Stimulated activated CD4-positive, alpha-beta T cell treated with anti-CD3 and anti-CD28 coated beads, Interleukin-4, amount 100 ng/mL, for 1 hour (primary cell): ENCODE measurements around the gene SPNS2.

Experiments
- DNase-seq: peaks from one replicate; pipeline ENCODE4 v3.0.0-alpha.2; 2020

Gene SPNS2

GRCh38 chr17:4504188-4504587 is 5.5 kb downstream of the SPNS2 start:
- no peak for DNase-seq

DNA sequence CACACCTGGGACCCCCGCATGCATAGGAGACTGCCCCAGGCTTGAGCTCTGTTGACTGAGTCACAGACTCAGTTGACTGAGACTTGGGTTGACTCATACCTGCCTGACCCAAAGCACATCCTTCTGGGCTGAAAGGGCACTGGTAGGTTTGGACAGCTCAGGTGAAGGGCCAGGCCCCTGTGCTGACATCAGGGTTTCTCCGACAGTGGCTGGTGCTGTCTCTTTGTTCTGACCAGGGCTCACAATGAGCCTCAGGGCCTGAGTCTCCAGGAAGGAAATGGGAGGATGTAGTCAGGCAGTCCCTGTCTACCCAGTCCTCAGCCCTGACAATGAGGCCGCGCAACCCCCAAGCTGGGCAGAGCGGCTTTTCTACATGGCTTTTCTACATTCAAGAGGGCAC is 6.5 kb downstream of the SPNS2 start:
- no peak for DNase-seq

GRCh38 chr17:4506175-4506813 is 7.6 kb downstream of the SPNS2 start:
- DNase-seq: no peak

GRCh38 chr17:4506892-4507291 is 8.2 kb downstream of the SPNS2 start:
- no peak for DNase-seq

DNA sequence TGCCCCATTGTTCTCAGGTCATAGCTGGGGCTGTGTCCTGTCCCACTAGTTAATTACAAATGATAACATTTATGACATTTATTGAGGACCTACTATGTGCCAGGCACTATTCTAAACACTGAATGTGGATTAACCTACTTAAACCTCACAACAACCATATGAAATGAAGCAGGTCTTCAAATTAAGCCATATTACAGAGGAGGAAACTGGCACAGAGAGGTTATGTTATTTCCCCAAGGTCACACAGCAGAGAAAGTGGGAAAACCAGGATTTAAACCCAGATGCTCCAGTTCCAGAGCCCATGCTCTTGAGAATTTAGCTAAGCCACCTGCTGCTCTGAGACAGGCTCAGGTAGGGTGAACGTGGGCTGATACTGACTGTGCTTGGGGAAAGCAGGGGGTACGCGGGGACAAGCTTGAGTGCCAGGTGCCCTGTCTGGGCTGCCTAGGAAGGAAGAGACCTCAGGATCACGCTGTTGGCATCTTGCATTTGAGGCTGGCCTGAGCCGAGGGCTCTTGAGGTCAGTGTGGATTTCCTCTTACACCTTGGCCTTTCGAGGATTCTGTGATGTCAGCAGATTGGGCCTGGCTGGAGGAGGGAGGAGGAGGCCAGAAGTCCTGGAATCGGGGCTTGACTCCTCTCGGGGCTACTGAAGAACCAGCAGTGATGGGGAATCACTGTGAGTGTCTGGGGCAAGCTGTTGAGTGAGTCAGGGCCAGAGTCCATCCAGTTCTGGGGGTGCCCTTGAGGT is 8.9 kb downstream of the SPNS2 start:
- no peak for DNase-seq

- DNase-seq: no peak
These were observed 9.5 kb downstream of the SPNS2 start for GRCh38 chr17:4508207-4508606.

DNA sequence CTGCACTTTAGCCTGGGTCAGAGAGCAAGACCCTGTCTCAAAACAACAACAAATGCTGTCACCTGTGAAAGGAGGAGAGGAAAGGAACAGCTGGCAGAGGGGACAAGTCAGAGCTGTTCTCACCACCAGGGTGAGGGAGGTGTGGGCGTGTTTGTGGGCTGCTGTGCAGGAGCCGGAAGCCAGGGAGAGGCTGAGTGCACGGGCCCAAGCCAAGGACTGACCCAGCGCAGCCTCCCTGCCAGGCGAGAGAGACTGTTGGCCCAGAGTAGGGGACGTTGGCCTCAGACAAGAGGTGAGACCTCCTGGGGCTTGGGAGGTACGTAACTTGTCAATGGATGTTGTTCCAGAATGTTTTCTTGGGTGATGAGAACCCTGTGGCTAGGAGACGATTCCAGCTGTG is 10.7 kb downstream of the SPNS2 start:
- no peak for DNase-seq

DNA sequence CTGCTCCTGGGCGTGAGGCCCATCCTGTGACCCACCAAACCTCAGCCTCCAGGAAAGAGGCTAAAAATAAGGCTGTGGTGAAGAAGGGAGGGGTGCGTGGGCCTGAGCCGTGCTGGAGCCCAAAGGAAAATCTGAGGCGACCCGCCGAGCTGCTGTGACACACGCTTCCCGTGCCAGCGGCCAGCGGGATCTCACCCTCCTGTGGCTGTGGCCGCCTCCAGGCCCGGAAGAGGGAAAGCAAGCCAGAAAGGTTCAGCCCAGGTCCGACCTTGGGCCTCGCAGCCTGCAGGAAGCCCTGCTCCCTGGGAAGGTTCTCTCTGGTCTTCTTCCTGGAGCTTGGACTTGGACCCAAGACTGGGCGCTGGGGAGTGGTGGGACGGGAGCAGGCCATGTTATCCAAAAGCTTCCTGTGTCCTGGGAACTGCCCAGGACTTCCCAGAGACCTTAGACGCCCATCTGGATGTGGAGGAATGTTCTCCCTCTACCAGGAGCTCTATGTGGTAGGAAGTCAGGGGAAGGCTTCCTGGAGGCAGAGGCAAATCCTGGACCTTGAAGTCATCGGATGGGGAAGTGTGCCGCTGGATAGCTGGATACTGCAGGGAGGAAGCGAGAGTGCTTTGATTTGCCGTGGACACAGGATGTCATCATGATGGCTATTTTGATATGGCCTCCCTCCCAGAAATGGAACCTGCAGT is 11.4 kb downstream of the SPNS2 start:
- DNase-seq: no peak

GRCh38 chr17:4510618-4510941 is 11.9 kb downstream of the SPNS2 start:
- no peak for DNase-seq

DNA sequence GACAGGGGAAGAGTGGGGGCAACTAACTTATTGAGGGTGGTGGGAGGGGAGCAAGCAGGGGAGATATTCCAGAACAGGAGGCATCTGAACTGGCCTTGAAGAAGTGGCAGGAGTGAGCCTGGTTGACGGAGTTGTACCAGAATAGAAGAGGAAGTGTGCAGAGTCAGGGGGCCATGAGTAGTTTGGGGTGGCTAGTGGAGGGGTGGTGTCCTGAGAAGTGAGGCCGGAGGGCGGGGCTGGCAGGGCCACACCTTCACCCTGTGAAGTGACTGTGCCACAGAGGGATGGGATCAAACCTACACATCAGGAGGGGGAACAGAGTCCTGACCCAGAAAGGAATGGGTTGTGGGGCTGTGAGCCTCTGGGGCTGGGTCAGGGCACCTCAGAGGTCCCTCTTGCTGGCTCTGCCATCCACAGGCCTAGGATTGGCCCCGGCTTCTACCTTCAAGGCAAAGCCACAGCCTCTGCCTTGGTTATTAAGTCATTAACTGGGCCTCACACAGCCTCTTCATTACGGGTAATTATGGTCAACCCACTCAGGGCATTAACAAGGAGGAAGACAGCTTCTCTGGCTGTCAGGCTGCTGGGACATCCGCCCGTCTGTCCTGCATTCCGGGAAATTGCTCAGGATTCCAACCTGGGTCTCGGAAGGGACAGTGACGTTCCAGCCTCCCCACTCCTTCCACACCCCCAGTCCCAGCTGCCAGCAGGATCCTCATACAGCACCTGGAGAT is 12.7 kb downstream of the SPNS2 start:
- no peak for DNase-seq

DNA sequence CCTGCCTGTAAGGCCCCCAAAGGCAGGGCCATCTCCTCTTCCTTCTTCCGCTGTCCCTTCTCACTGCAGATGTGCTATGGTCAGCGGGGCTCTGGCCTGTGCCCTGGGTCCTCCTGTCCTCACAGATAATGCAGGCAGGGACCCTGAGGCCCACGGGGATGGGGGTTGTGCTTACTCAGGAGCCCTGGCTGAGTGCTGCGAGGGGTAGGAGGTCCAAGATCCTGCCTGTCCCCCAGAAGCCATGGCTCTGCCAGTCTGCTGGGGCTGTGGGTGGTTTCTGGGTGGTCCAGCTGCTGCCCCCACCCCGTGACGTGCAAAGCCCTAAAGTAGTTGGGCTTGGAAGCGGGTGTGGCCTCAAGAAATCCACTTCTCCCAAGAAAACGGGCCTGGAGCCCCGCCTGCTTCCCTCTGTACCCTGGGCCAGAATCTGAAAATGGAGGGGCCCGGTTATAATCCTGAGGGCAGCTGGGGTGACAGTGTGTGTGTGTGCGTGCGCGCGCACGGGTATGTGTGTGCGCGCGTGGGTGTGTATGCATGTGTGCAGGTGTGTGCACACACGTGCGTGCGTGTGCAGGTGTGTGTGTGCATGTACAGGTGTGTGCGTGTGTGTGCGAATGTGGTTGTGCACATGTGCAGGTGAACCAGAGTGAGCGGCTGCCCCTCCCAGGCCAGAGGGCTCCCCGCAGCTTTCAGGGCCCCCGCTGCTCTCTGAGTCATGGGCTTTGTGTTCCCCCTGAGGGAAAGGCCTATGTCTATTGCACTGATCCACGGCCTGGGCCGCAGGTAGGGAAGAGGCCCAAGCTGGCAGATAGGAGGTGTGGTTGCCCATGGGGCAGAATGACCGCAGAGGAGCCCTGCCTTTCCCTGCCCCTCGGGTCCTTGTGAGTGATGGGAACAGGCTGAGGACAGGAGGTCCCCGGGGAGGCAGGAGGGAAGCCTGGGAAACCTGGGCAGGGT is 13.8 kb downstream of the SPNS2 start:
- DNase-seq: no peak

DNA sequence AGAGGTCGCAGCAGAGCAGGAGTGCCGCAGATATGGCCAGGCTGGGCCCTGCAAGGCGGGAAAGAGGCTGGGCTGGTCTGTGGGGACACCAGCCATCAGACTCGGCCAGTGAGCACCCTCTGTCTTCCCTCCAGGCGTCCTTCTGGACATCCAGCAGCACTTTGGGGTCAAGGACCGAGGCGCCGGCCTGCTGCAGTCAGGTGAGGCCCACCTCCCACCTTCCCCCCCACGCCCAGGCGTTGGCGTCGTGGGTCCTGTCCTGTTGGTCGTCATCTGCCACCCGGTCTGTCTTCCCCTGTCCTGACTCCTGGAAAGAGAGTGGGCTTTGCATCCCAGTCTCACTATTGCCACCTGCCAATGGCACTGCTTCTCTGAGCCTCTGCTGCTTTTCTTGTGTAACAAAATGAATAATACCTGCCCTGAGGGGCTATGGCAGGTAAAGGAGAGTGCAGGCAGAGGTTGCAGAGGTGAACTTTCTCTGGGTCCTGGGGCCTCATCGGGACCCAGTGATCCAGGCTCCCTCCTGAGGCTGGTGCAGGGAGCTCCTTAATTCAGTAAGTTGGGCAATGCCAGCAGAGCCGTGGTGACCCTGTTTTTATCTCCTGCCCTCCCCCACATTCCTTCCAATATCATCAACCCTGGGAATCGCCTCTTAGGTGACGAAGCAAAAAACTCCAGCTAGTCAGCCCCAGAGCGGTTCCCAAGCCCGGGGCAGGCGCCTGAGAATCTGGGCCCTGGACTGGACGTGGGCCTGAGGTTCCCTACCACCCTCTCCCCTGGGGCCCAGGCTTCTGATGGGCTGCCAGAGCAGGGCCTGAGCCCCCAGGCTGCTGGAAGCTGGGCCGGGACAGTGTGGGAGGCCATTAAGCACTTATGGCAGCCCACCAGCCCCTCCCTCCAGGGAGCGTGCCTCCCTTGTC is 14.7 kb downstream of the SPNS2 start:
- no peak for DNase-seq

DNA sequence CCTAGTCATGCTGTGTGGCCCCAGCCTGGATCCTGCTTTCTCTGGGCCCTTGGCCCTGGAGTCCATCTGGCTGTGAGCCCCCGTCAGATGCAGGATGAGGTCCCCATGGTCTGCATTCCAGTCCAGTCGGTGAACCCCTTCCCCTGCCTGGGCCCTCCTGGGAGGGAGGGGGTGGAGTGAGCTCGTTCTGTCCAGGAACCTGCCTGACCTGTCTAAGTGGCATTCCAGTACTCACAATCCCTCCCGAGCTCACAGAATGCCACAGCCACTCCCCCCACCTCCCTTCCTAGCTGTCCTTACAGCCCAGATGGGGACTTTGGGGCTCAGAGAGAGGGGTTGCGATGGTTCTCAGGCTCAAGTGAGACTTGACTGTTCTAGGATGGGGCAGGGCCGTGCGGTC is 15.5 kb downstream of the SPNS2 start:
- no peak for DNase-seq

DNA sequence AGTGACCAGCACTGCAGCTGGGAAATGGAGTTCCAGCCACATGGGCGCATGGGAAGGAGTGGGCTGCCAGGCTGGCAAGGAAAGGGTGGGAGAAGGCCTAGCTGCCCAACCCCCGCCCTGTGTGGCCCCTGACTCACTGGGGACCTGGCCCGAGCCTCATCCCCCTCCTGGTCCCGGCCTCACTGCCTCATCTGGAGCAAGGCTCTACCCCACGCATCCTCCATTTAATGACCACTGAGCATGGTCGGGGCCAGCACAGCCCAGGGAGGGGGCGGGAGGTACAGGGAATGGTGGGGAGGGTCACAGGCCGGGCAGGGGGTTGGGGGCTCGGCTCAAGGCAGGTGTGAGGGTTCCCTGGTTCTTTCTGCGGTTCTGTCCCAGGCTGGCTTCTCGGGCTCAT is 16.1 kb downstream of the SPNS2 start:
- no peak for DNase-seq

DNA sequence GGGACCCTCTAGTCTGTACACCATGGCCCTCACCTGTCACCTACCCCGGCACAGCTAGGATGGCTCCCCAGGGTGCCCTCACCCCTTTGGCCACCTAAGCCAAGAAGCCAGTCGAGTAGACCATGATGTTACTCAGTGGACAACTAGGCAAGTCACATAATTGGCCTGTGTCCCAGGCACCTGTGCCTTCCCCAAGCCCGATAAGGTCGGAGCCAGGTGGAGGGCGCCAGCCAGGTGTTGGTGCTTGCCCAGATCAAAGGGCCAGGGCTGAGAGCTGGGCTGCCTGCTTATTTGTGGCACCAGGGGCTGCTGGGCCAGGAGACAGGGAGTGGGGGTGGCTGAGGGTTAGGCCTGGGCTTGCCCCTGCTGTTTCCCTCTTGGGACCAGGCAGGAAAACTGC is 16.8 kb downstream of the SPNS2 start:
- no peak for DNase-seq

- DNase-seq: no peak
These were observed 18.1 kb downstream of the SPNS2 start for GRCh38 chr17:4516735-4517134.

GRCh38 chr17:4518901-4519300 is 20.2 kb downstream of the SPNS2 start:
- DNase-seq: no peak

DNA sequence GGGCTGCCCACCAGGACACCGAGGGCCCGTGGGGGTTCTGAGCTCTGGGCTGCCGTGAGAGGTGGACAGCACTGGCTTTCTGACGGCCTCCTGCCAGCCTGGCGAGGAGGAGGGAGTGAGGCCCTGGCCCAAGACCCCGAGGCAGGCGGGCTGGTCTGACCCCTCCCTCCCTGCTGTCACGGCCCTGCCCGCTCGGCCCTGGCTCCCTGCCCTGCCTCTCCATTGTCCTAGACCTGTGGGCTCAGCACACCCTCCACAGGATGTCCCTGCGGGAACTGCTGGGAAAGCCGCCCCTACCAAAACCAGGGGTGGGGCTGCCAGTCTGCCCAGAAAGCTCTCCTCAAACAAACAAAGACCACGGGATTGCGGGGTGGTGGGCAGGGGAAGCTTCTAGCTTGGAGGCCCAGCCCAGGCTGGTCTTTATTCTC is 20.7 kb downstream of the SPNS2 start:
- no peak for DNase-seq

- DNase-seq: no peak
These were observed 21.6 kb downstream of the SPNS2 start for GRCh38 chr17:4520060-4520893.

DNA sequence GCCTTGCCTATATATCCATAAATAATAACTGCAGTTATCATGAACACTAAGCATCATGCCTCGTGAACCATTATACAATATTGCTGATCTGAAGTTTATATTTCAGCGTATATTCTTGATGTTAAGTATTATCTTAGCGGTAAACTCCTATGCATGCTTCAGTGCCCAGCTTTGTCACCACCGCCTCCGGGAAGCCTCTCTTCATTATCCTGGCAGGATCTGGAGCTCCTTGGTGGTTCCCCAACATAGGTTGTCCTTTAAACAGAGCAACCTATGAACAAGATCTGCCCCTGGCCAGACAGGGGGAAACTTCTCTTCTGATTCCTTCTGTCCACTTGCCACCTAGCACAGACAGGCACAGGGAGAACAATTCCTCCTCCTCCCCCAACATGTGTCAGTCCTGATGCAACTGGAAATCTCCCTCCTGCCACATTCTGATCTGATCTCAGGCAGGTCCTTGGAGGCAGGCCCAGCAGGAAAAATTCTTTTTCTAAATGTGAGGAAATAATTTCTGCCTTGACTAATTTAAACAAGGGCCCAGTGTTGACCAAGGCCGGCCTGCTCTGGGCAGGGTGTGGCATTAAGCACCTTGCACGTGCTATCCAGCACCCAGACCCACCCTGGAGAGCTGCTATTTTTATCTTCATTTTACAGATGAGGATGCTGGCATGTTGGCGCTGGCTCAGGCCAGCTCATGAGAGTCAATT is 22.4 kb downstream of the SPNS2 start:
- DNase-seq: no peak
